ENCODE data around the gene KBTBD12. TPM values are rescaled to one million over a fixed set of nuclear protein-coding genes. Genes with fewer than 3 reads are reported as not detected.

Gene KBTBD12
- total RNA-seq, 1 donor from 2014 or later = not detected

DNA sequence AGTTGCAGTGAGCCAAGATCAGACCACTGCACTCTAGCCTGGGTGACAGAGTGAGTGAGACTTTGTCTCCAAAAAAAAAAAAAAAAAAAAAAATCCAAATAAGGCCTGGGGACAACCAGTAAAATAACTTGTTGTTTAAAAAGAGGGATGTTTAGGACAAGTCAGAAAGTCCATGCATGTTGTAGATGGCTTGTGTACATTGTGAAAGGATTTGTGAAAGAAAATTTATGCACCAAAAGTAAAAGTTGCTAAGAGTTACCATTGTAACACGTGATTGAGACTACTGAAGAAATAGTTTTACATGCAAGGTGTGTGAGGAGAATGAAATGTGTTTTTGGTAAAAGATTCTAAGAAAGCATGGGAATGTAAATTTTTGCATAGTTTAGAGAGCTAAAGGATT is 101.5 kb downstream of the KBTBD12 start:
- Histone ChIP-seq H3K4me2 (no peak overlapping the region), H3K4me1 (peaks cover under 1% of the 10 kb centered on the region), H4K20me1 (ENCODE audit: low read depth) (no peaks in the 10 kb centered on the region), H3F3A (ENCODE audit: low read depth) (no peaks in the 10 kb centered on the region), H2AFZ (replicated peaks) (no peak overlapping the region), H3K27me3 (no peaks in the 10 kb centered on the region), H3K36me3 (no peaks in the 10 kb centered on the region), H3K4me3 (no peak overlapping the region), H3K9ac (no peak overlapping the region), H3K79me2 (ENCODE audit: low read depth) (no peaks in the 10 kb centered on the region), H3K27ac (no peak overlapping the region), H3K9me3 (ENCODE audit: low read depth) (no peaks in the 10 kb centered on the region)
- Mint-ChIP-seq H3K27me3 (ENCODE audit: insufficient read depth, low read depth) (peaks cover 2% of the 10 kb centered on the region), H3K27ac (no peak overlapping the region), H3K9me3 (peaks cover 10% of the 10 kb centered on the region), H3K4me1 (peaks cover under 1% of the 10 kb centered on the region), H3K4me3 (no peak overlapping the region), H3K36me3 (no peaks in the 10 kb centered on the region)
- no peak for DNase-seq (ENCODE audit: low spot score)
- no peak for TF ChIP-seq EZH2phosphoT487 (IDR thresholded peaks at IDR 0.05)
- no peak for TF ChIP-seq EZH2 (IDR thresholded peaks at IDR 0.05)
- TF ChIP-seq, protein P1, sequence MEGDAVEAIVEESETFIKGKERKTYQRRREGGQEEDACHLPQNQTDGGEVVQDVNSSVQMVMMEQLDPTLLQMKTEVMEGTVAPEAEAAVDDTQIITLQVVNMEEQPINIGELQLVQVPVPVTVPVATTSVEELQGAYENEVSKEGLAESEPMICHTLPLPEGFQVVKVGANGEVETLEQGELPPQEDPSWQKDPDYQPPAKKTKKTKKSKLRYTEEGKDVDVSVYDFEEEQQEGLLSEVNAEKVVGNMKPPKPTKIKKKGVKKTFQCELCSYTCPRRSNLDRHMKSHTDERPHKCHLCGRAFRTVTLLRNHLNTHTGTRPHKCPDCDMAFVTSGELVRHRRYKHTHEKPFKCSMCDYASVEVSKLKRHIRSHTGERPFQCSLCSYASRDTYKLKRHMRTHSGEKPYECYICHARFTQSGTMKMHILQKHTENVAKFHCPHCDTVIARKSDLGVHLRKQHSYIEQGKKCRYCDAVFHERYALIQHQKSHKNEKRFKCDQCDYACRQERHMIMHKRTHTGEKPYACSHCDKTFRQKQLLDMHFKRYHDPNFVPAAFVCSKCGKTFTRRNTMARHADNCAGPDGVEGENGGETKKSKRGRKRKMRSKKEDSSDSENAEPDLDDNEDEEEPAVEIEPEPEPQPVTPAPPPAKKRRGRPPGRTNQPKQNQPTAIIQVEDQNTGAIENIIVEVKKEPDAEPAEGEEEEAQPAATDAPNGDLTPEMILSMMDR (IDR thresholded peaks at IDR 0.05) = no peak

DNA sequence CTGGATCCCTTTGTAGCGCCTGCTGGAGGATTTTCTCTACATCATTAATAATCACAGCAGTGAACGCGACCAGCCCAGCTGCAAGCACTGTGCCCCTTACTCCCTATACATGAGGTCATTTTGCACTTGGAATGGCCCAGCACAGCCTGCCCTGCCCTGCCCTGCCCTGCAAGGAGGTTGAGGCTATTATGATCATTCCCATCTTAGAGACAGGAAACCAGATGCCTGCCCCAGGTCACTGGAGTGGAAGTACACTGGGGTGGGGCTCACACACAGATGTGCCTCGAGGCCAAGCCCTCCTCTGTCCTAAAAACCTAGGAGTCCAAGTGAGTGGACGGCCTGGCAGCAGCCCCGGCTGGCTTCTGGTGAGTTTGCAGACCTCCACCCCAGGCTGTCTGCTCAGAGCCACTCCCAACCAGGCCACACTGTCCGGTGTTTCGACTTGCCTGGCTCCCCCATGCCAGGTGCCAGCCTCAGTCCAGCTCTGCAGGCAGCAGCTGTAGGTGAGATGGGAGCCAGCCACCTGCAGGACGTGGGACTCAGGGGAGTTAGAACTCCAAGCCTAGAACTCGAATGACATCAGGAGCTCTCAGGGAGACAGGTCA is 106.8 kb downstream of the KBTBD12 start:
- Mint-ChIP-seq H3K27me3 (ENCODE audit: insufficient read depth, low read depth) (peaks cover 2% of the 10 kb centered on the region), H3K36me3 (no peaks in the 10 kb centered on the region), H3K27ac (no peak overlapping the region), H3K4me1 (peaks cover 3% of the 10 kb centered on the region), H3K4me3 (no peak overlapping the region), H3K9me3 (peaks cover 2% of the 10 kb centered on the region)
- H3K4me3 ChIP-seq = no peak overlapping the region
- TF ChIP-seq EZH2 (IDR thresholded peaks at IDR 0.05) = no peak
- no peak for TF ChIP-seq EZH2phosphoT487 (IDR thresholded peaks at IDR 0.05)
- TF ChIP-seq, protein P1 (IDR thresholded peaks at IDR 0.05) = no peak
- no peak overlapping the region for H3K9ac ChIP-seq
- DNase-seq (ENCODE audit: low spot score) = no peak
- no peak overlapping the region for H3K4me2 ChIP-seq
- H3K27me3 ChIP-seq = peaks cover 5% of the 10 kb centered on the region
- no peaks in the 10 kb centered on the region for H3K79me2 ChIP-seq (ENCODE audit: low read depth)
- H3K27ac ChIP-seq = no peak overlapping the region
- no peaks in the 10 kb centered on the region for H3K36me3 ChIP-seq
- H3K4me1 ChIP-seq = no peaks in the 10 kb centered on the region
- H4K20me1 ChIP-seq (ENCODE audit: low read depth) = no peaks in the 10 kb centered on the region
- H3F3A ChIP-seq (ENCODE audit: low read depth) = no peaks in the 10 kb centered on the region
- no peak overlapping the region for H2AFZ ChIP-seq (replicated peaks)
- H3K9me3 ChIP-seq (ENCODE audit: low read depth) = no peaks in the 10 kb centered on the region

DNA sequence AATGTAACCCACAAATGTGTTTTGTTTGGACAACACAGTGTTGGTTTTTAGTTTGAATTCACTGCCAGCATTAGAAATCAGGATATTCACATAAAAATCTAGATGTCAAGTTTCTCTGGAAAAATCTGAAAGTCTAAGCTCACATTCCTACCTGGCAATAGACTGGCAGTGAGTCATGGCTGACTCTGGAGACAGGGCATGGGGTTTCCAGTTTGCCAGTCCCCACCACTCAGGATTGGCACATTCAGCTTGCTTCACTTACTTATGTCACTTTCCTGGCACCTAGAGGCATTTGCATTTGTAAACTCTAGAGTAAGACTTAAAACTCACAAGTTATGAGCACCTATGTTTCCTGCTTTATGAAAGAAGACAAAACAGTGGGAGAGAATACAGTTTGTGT is 118.1 kb downstream of the KBTBD12 start:
- Histone ChIP-seq H3K27me3 (no peaks in the 10 kb centered on the region), H3K27ac (no peak overlapping the region), H3K79me2 (ENCODE audit: low read depth) (no peaks in the 10 kb centered on the region), H2AFZ (replicated peaks) (no peak overlapping the region), H4K20me1 (ENCODE audit: low read depth) (no peaks in the 10 kb centered on the region), H3K4me3 (no peak overlapping the region), H3K36me3 (no peaks in the 10 kb centered on the region), H3K4me1 (no peaks in the 10 kb centered on the region), H3K4me2 (no peak overlapping the region), H3K9me3 (ENCODE audit: low read depth) (no peaks in the 10 kb centered on the region), H3F3A (ENCODE audit: low read depth) (no peaks in the 10 kb centered on the region), H3K9ac (no peak overlapping the region)
- no peaks in the 10 kb centered on the region for H3K9me3 Mint-ChIP-seq
- H3K36me3 Mint-ChIP-seq = no peaks in the 10 kb centered on the region
- H3K4me1 Mint-ChIP-seq = no peaks in the 10 kb centered on the region
- DNase-seq (ENCODE audit: low spot score) = no peak
- TF ChIP-seq, protein P1 (IDR thresholded peaks at IDR 0.05) = no peak
- TF ChIP-seq EZH2phosphoT487 (IDR thresholded peaks at IDR 0.05) (no peak), EZH2 (IDR thresholded peaks at IDR 0.05) (no peak)
- no peak overlapping the region for H3K27ac Mint-ChIP-seq
- no peak overlapping the region for H3K4me3 Mint-ChIP-seq
- peaks cover 3% of the 10 kb centered on the region for H3K27me3 Mint-ChIP-seq (ENCODE audit: insufficient read depth, low read depth)
